ENCODE data around the gene ERC1.

DNA sequence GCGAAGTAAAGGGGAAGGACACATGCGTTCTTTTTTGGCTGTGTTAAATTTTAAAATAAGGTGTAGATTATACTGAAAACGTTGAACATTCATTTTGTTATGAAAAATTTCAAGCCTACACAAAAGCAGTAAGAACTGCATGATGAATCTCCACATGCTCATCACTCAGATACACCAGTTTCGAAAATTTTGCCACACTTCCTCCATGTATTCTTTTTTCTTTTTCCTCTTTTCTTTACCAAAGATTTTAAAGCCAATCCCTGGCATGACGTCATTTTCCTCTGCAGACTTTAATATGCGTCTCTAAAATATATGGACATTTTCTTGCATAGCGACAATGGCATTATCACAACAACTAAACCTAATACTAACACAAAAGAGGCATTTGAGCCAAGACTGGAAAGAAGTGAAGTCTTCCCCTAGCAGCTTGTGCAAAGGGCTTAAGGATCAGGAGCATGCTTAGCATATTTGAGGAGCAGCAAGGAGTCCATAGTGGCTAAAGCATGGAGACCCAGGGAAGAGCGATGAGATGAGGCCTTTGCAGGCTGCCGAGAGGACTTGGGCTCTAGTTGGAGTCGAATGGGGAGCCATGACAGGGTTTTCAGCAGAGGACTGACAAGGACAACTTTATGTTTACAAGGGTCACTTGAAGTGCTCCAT, 111.9 kb downstream of the ERC1 start:
- TF ChIP-seq, protein P1, sequence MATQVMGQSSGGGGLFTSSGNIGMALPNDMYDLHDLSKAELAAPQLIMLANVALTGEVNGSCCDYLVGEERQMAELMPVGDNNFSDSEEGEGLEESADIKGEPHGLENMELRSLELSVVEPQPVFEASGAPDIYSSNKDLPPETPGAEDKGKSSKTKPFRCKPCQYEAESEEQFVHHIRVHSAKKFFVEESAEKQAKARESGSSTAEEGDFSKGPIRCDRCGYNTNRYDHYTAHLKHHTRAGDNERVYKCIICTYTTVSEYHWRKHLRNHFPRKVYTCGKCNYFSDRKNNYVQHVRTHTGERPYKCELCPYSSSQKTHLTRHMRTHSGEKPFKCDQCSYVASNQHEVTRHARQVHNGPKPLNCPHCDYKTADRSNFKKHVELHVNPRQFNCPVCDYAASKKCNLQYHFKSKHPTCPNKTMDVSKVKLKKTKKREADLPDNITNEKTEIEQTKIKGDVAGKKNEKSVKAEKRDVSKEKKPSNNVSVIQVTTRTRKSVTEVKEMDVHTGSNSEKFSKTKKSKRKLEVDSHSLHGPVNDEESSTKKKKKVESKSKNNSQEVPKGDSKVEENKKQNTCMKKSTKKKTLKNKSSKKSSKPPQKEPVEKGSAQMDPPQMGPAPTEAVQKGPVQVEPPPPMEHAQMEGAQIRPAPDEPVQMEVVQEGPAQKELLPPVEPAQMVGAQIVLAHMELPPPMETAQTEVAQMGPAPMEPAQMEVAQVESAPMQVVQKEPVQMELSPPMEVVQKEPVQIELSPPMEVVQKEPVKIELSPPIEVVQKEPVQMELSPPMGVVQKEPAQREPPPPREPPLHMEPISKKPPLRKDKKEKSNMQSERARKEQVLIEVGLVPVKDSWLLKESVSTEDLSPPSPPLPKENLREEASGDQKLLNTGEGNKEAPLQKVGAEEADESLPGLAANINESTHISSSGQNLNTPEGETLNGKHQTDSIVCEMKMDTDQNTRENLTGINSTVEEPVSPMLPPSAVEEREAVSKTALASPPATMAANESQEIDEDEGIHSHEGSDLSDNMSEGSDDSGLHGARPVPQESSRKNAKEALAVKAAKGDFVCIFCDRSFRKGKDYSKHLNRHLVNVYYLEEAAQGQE (IDR thresholded peaks at IDR 0.05; ENCODE audit: insufficient read depth in 1 of 2, low read depth in 2 of 2, low read length in 1 of 2) = no peak
- TF ChIP-seq, protein P2, sequence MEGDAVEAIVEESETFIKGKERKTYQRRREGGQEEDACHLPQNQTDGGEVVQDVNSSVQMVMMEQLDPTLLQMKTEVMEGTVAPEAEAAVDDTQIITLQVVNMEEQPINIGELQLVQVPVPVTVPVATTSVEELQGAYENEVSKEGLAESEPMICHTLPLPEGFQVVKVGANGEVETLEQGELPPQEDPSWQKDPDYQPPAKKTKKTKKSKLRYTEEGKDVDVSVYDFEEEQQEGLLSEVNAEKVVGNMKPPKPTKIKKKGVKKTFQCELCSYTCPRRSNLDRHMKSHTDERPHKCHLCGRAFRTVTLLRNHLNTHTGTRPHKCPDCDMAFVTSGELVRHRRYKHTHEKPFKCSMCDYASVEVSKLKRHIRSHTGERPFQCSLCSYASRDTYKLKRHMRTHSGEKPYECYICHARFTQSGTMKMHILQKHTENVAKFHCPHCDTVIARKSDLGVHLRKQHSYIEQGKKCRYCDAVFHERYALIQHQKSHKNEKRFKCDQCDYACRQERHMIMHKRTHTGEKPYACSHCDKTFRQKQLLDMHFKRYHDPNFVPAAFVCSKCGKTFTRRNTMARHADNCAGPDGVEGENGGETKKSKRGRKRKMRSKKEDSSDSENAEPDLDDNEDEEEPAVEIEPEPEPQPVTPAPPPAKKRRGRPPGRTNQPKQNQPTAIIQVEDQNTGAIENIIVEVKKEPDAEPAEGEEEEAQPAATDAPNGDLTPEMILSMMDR (IDR thresholded peaks at IDR 0.05) = no peak
- no peak for TF ChIP-seq POLR2AphosphoS5 (IDR thresholded peaks at IDR 0.05; ENCODE audit: low read depth, low read length)
- TF ChIP-seq TCF7L2 (IDR thresholded peaks at IDR 0.05; ENCODE audit: low read depth, low read length) = no peak
